ENCODE data around the gene FAM76A. TPM values are rescaled to one million over a fixed set of nuclear protein-coding genes. Genes with fewer than 3 reads are reported as not detected.
"Not testable (repeated sequence)": the region's sequence is repeated elsewhere in the genome, so short reads cannot be mapped to it uniquely, and the experiment has no call there.

The FAM76A gene
- total RNA-seq, 1 donor from 2014 or later = 4.6 TPM

- DNase-seq (ENCODE audit: low read depth) = no peak
- H3K4me3 ChIP-seq (ENCODE audit: low read depth, low read length) = no peak overlapping the region
- no peak for TF ChIP-seq CTCF (conservative IDR thresholded peaks at IDR 0.05; ENCODE audit: low read depth, low read length)
Measured at GRCh38 chr1:27779122-27779521, 53.4 kb downstream of the FAM76A start.

GRCh38 chr1:27782950-27783349, 57.2 kb downstream of the FAM76A start:
- H3K4me3 ChIP-seq (ENCODE audit: low read depth, low read length) = no peak overlapping the region
- TF ChIP-seq CTCF (conservative IDR thresholded peaks at IDR 0.05; ENCODE audit: low read depth, low read length) = no peak
- no peak for DNase-seq (ENCODE audit: low read depth)

GRCh38 chr1:27784700-27785099, 58.9 kb downstream of the FAM76A start:
- no peak for TF ChIP-seq CTCF (conservative IDR thresholded peaks at IDR 0.05; ENCODE audit: low read depth, low read length)
- H3K4me3 ChIP-seq (ENCODE audit: low read depth, low read length) = no peak overlapping the region

GRCh38 chr1:27785781-27786455, 60.2 kb downstream of the FAM76A start:
- no peak for TF ChIP-seq CTCF (conservative IDR thresholded peaks at IDR 0.05; ENCODE audit: low read depth, low read length)
- DNase-seq (ENCODE audit: low read depth) = no peak
- no peak overlapping the region for H3K4me3 ChIP-seq (ENCODE audit: low read depth, low read length)

More at GRCh38 chr1:27784700-27785099, 58.9 kb downstream of the FAM76A start:
- DNase-seq (ENCODE audit: low read depth) = no peak

- H3K4me3 ChIP-seq (ENCODE audit: low read depth, low read length) = no peak overlapping the region
- no peak for DNase-seq (ENCODE audit: low read depth)
- TF ChIP-seq CTCF (conservative IDR thresholded peaks at IDR 0.05; ENCODE audit: low read depth, low read length) = no peak
Measured at GRCh38 chr1:27787895-27788294, 62.1 kb downstream of the FAM76A start.

- no peak overlapping the region for H3K4me3 ChIP-seq (ENCODE audit: low read depth, low read length)
- no peak for TF ChIP-seq CTCF (conservative IDR thresholded peaks at IDR 0.05; ENCODE audit: low read depth, low read length)
- DNase-seq (ENCODE audit: low read depth) = no peak
Measured at GRCh38 chr1:27789540-27790041, 63.8 kb downstream of the FAM76A start.

GRCh38 chr1:27790270-27790669, 64.5 kb downstream of the FAM76A start:
- H3K4me3 ChIP-seq (ENCODE audit: low read depth, low read length); DNase-seq (ENCODE audit: low read depth): not testable (repeated sequence)
